Karpas-422 (cell line): Measurements from ENCODE around the gene NRXN3. TPM values are rescaled to one million over a fixed set of nuclear protein-coding genes. Genes with fewer than 3 reads are reported as not detected.

Source experiments
- DNase-seq: peaks from one replicate; pipeline ENCODE4 v3.0.0-alpha.2; 2015
- H2AFZ ChIP-seq: fragments of 200-600 bp; sonication (generic); 2 replicates; pipeline ENCODE4 v1.6.1; 2014; ENCODE audit warnings: antibody characterized with exemption, low read length, mixed read lengths
- H3K27ac ChIP-seq: fragments of 200-600 bp; sonication (generic); 2 replicates; pipeline ENCODE4 v1.5.1; 2014; ENCODE audit warnings: mild to moderate bottlenecking, low read length, moderate library complexity
- H3K27me3 ChIP-seq: fragments of 200-600 bp; sonication (generic); 2 replicates; pipeline ENCODE4 v1.6.1; 2014; ENCODE audit warnings: low read length, mixed read lengths
- H3K36me3 ChIP-seq: fragments of 200-600 bp; sonication (generic); 2 replicates; pipeline ENCODE4 v1.6.1; 2014; ENCODE audit warnings: low read length, mixed read lengths; ENCODE audit not compliant: insufficient read depth
- H3K4me1 ChIP-seq: fragments of 200-600 bp; sonication (generic); 2 replicates; pipeline ENCODE4 v1.6.1; 2014; ENCODE audit warnings: mild to moderate bottlenecking, low read length, mixed read lengths
- H3K4me2 ChIP-seq: fragments of 200-600 bp; sonication (generic); 2 replicates; pipeline ENCODE4 v1.6.1; 2014; ENCODE audit warnings: low read length, low read depth, mild to moderate bottlenecking; ENCODE audit not compliant: poor library complexity, severe bottlenecking
- H3K4me3 ChIP-seq: fragments of 200-600 bp; sonication (generic); 2 replicates; pipeline ENCODE4 v1.5.1; 2014; ENCODE audit warnings: mild to moderate bottlenecking, antibody characterized with exemption, low read length, mixed read lengths
- H3K79me2 ChIP-seq: fragments of 200-600 bp; sonication (generic); 2 replicates; pipeline ENCODE4 v1.6.1; 2014; ENCODE audit warnings: mild to moderate bottlenecking, low read length, mixed read lengths
- H3K9ac ChIP-seq: fragments of 200-600 bp; sonication (generic); 2 replicates; pipeline ENCODE4 v1.6.0; 2014; ENCODE audit warnings: low read length
- H3K9me2 ChIP-seq: fragments of 200-600 bp; sonication (generic), shearing (Covaris generic); replicated peaks from 2 replicates; pipeline ENCODE4 v1.6.0; 2014; ENCODE audit warnings: mild to moderate bottlenecking, low read length, moderate library complexity; ENCODE audit not compliant: insufficient read depth
- H3K9me3 ChIP-seq: fragments of 300-700, 200-600 bp; sonication (generic); 2 replicates; pipeline ENCODE4 v1.6.1; 2014; ENCODE audit warnings: low read length, mixed read lengths
- H4K20me1 ChIP-seq: fragments of 200-600 bp; sonication (generic); 2 replicates; pipeline ENCODE4 v1.6.1; 2014; ENCODE audit warnings: mild to moderate bottlenecking, antibody characterized with exemption, low read length, low read depth; ENCODE audit not compliant: insufficient read depth
- total RNA-seq: library from RNA; depleted of rRNA; stranded (reverse); fragments of >200 nt; shearing (Covaris generic); gene quantifications from 2 replicates; pipeline ENCODE4 v1.2.3, GENCODE V29; 2014; ENCODE audit warnings: low replicate concordance

NRXN3 gene
- total RNA-seq, 1 experiment from 2014 or later, result not detected

DNA sequence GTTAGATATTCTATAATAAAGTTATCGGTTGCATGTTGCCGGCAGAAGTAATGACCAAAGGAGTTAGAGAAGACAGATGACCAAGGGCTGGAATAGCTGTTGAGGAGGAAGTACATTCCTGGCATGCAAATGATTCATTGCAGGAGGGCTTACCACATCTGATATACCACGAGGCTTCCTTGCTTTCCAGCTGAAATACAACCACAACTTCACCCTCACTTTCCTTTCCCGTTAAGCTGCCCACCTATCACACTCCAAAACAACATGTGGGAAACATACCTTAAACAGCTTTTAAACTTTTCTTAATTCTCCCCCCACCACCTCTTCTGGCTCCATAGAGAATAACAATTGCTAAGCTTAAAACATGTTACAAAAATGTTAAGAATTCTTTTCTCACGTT lies 594.1 kb downstream of the NRXN3 start:
- no peak for DNase-seq
- H3K79me2 ChIP-seq, result no peaks in the 10 kb centered on the region
- H3K27ac ChIP-seq, result no peak overlapping the region
- no peak overlapping the region for H3K9ac ChIP-seq
- H3K4me1 ChIP-seq, result no peaks in the 10 kb centered on the region
- no peak overlapping the region for H3K4me3 ChIP-seq
- no peaks in the 10 kb centered on the region for H3K36me3 ChIP-seq
- H3K9me2 ChIP-seq, result no peaks in the 10 kb centered on the region
- H2AFZ ChIP-seq, result no peak overlapping the region
- H4K20me1 ChIP-seq, result no peaks in the 10 kb centered on the region
- H3K9me3 ChIP-seq, result no peaks in the 10 kb centered on the region
- H3K27me3 ChIP-seq, result no peaks in the 10 kb centered on the region
- H3K4me2 ChIP-seq, result no peak overlapping the region

DNA sequence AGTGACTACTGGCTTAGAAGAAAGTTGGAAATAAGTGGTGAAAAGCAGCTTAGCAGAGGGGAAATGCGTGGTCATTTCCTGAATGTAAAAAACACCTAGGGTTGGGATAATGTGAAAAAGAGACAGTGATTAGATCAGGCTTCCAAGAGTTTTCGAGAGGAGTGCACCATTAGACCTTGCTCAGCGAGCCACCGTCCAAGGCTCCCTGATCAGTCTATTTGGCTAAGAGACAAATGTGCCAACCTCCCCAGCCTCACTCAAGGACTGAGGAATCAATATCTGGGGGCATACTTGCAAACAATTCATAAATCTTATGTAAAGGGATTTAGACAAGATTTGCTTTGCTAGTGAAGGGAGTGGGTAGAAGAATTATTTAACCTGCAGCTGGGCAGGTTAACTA lies 594.5 kb downstream of the NRXN3 start:
- H3K9me2 ChIP-seq, result no peaks in the 10 kb centered on the region
- no peak overlapping the region for H3K4me2 ChIP-seq
- no peak overlapping the region for H3K9ac ChIP-seq
- no peaks in the 10 kb centered on the region for H3K4me1 ChIP-seq
- H2AFZ ChIP-seq, result no peak overlapping the region
- H3K79me2 ChIP-seq, result no peaks in the 10 kb centered on the region
- H3K27ac ChIP-seq, result no peak overlapping the region
- no peaks in the 10 kb centered on the region for H3K36me3 ChIP-seq
- H3K4me3 ChIP-seq, result no peak overlapping the region
- no peaks in the 10 kb centered on the region for H3K27me3 ChIP-seq
- no peaks in the 10 kb centered on the region for H3K9me3 ChIP-seq
- no peak for DNase-seq
- no peaks in the 10 kb centered on the region for H4K20me1 ChIP-seq

DNA sequence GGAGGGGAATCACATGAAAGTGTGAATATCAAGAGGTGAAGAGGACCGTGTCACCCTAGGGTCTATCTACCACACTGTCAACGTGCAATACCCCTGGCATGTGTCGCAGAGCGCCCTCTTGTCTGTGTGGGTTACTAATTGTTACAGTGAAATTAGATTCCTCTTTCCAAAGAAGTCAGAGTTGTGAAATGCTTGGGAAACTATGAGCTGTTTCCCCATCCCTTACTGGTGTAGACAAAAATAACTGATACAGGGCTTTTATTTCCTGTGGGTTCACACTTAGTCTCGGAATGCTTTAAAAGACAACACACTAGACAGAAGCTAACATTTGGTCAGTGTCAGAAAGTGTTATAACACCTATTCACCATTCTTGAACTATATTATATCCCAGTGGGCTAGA lies 597.3 kb downstream of the NRXN3 start:
- Histone ChIP-seq H3K4me3 (no peak overlapping the region), H3K36me3 (no peaks in the 10 kb centered on the region), H3K4me2 (no peak overlapping the region), H3K79me2 (no peaks in the 10 kb centered on the region), H3K4me1 (no peaks in the 10 kb centered on the region), H2AFZ (no peak overlapping the region), H3K27ac (no peak overlapping the region), H4K20me1 (no peaks in the 10 kb centered on the region), H3K9me2 (no peaks in the 10 kb centered on the region), H3K9me3 (no peaks in the 10 kb centered on the region), H3K9ac (no peak overlapping the region), H3K27me3 (no peaks in the 10 kb centered on the region)
- DNase-seq, result no peak

DNA sequence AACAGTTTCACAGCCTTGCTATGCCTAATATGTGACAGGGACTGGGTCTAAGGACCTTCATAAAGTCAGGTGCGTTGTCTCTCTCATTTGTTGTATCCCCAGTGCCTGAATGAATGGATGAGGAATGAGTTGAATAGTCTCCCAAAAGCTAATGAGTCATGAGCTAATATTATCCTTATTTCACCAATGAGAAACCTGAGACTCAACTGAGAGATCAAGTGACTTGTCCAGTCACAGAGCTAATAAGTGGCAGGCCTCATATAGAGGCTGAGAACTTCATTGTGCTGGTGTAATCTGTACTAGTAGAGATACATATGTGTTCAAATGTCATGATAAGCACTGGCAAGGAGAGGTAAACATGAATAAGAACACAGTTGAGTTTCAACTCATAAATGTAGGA lies 612.4 kb downstream of the NRXN3 start:
- Histone ChIP-seq H3K27ac (no peak overlapping the region), H3K9ac (no peak overlapping the region), H3K4me1 (no peaks in the 10 kb centered on the region), H3K4me2 (no peak overlapping the region), H2AFZ (no peak overlapping the region), H3K9me3 (no peaks in the 10 kb centered on the region), H3K36me3 (no peaks in the 10 kb centered on the region), H3K9me2 (no peaks in the 10 kb centered on the region), H4K20me1 (no peaks in the 10 kb centered on the region), H3K4me3 (no peak overlapping the region), H3K79me2 (no peaks in the 10 kb centered on the region), H3K27me3 (no peaks in the 10 kb centered on the region)
- no peak for DNase-seq

DNA sequence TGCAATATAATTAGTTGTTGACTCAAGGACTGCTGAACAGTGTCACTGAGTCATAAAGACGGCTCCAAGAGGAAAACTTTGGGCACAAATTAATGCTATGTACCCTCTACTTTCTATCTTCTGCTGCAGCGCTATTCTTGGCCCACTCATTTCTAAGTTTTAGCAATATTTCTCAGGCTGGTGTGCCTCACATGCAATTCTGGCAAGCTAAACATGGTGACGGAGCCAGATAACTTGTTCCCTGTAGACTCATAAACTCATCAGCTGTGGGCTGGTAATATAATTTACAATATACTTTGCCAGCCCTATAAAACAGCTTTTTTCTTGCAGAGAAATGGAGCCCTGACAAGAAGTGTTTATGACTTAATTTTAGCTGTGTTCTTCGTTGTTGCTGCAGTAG lies 615.1 kb downstream of the NRXN3 start:
- no peak for DNase-seq
- Histone ChIP-seq H3K36me3 (no peaks in the 10 kb centered on the region), H3K9me2 (no peaks in the 10 kb centered on the region), H3K4me1 (no peaks in the 10 kb centered on the region), H3K27ac (no peak overlapping the region), H3K27me3 (no peaks in the 10 kb centered on the region), H4K20me1 (no peaks in the 10 kb centered on the region), H3K9ac (no peak overlapping the region), H3K79me2 (no peaks in the 10 kb centered on the region), H3K9me3 (no peaks in the 10 kb centered on the region), H2AFZ (no peak overlapping the region), H3K4me2 (no peak overlapping the region), H3K4me3 (no peak overlapping the region)

DNA sequence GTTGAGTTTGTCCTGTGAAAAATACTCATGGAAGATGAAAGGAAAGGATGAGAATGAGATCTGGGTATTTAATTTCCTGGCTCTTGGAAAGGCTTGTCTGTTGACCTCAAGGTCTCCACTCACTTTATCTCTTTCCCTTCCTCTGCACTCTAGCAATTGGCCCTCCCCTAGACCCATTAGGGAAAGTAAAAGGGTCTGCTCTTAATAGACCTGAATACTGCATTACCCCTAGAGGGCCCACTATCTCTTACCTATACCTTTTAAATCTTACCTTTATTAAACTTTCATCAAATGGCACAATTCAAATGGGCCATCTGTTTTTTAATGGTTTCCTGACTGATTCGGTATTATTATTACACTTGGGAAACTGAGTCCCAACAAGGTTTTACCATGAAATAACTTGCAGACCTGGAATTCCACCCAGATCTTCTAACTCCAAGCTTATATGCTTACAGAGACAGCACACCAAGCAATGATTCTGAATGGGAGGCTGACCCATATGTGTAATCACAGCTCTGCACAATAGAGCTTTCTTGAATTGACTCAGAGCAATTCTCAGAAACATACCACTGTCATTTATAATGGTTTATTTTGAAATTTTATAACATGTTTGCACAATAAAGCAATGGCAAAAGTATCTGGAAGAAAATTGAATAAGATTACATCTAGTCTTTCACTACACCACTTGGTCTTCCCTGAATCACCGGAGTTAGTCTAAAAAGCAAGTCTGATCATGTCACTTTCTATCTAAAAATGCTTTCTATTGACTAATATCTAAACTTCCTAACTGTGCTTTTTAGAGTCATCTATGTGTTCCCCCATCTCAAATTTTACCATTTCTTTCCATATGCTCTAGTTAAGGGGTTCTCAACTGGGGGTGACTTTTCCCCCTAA lies 618.5 kb downstream of the NRXN3 start:
- Histone ChIP-seq H3K27me3 (no peaks in the 10 kb centered on the region), H2AFZ (no peak overlapping the region), H3K9me2 (no peaks in the 10 kb centered on the region)

DNA sequence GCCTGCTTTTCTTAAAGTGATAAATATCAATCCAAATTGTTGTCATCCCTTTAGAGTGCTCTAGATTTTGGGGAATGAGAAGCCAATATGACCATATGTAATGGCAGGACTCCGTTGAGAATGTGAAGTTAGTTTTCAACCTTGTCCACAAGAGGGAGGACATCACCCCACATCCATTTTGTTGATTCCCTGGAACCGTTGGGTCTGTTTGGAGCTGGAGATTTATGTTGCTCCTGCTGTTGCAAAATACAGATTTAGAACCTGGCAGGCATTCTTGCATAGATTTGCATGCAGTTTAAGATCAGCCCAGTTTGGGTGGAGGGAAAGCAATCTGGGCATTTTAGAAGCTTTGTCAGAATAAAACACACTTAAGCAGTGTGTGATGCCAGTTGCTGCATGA lies 620.1 kb downstream of the NRXN3 start:
- Histone ChIP-seq H4K20me1 (no peaks in the 10 kb centered on the region), H3K27ac (no peak overlapping the region), H3K9ac (no peak overlapping the region), H2AFZ (no peak overlapping the region), H3K27me3 (no peaks in the 10 kb centered on the region), H3K36me3 (no peaks in the 10 kb centered on the region), H3K4me2 (no peak overlapping the region), H3K4me1 (no peaks in the 10 kb centered on the region), H3K9me2 (no peaks in the 10 kb centered on the region), H3K9me3 (no peaks in the 10 kb centered on the region), H3K79me2 (no peaks in the 10 kb centered on the region), H3K4me3 (no peak overlapping the region)
- DNase-seq, result no peak

More for the DNA sequence above, 618.5 kb downstream of the NRXN3 start:
- H3K4me2 ChIP-seq, result no peak overlapping the region
- no peaks in the 10 kb centered on the region for H3K79me2 ChIP-seq
- H4K20me1 ChIP-seq, result no peaks in the 10 kb centered on the region
- no peaks in the 10 kb centered on the region for H3K36me3 ChIP-seq
- no peaks in the 10 kb centered on the region for H3K4me1 ChIP-seq
- no peak overlapping the region for H3K4me3 ChIP-seq
- no peak overlapping the region for H3K9ac ChIP-seq
- DNase-seq, result no peak
- no peak overlapping the region for H3K27ac ChIP-seq
- H3K9me3 ChIP-seq, result no peaks in the 10 kb centered on the region

DNA sequence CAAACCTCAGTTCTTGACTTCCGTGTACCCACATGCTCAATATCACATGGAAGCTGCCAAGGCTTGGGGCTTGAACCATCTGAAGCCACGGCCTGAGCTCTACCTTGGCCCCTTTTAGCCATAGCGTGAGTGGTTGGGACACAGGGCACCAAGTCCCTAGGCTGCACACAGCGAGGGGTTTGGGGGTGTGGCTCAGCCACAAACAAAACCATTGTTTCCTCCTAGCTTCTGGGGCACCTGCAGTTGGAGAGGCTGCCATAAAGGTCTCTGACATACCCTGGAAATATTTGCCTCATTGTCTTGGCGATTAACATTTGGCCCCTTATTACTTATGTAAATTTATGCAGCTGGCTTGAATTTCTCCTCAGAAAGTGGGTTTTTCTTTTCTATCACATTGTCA lies 628.6 kb downstream of the NRXN3 start:
- H3K9me3 ChIP-seq, result no peaks in the 10 kb centered on the region
- DNase-seq, result no peak
- H3K27me3 ChIP-seq, result no peaks in the 10 kb centered on the region
- H3K4me1 ChIP-seq, result no peaks in the 10 kb centered on the region
- H3K27ac ChIP-seq, result no peak overlapping the region
- H3K9ac ChIP-seq, result no peak overlapping the region
- H3K4me2 ChIP-seq, result no peak overlapping the region
- H3K36me3 ChIP-seq, result no peaks in the 10 kb centered on the region
- no peak overlapping the region for H3K4me3 ChIP-seq
- no peak overlapping the region for H2AFZ ChIP-seq
- no peaks in the 10 kb centered on the region for H3K79me2 ChIP-seq
- H4K20me1 ChIP-seq, result no peaks in the 10 kb centered on the region
- H3K9me2 ChIP-seq, result no peaks in the 10 kb centered on the region; the same call in 1 of the 2 replicates
